ENCODE results near the gene CTNNA2.

CTNNA2 gene

DNA sequence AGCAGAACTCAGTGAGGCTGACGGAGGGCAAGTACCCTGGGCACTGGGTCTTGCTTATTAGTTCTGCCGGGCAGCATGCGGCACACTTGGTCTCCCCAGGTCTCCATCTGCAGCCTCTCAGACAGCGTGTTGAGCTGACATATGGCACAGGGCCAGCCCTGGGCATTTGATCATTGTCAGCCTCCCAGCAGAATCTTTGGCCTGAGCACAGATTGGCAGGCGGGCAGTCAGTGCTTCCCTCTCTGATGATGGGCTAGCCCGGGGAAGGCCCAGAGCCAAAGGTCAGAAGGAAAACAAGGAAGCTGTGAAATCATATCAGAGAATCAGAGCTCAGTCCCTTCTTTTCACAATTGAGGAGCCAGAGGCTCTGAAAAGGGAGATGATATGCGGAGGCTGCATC lies 941.8 kb downstream of the CTNNA2 start:
- DNase-seq, result no peak

DNA sequence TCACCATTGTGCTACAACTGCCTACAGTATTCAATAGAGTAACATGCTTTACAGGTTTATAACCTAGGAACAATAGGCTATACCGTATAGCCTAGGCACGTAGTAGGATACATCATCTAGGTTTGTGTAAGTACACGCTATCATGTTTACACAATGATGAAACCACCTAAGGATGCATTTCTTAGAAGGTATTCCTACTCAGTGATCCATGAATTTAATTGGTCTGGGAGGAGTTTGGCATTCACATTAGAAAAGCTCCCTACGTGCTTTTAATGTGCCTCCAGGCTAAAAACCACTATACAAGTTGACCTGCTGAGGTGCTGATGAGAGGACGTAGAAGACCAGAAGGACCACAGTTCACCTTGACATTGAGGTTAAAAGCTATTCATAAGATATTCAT lies 946.2 kb downstream of the CTNNA2 start:
- no peak for DNase-seq

DNA sequence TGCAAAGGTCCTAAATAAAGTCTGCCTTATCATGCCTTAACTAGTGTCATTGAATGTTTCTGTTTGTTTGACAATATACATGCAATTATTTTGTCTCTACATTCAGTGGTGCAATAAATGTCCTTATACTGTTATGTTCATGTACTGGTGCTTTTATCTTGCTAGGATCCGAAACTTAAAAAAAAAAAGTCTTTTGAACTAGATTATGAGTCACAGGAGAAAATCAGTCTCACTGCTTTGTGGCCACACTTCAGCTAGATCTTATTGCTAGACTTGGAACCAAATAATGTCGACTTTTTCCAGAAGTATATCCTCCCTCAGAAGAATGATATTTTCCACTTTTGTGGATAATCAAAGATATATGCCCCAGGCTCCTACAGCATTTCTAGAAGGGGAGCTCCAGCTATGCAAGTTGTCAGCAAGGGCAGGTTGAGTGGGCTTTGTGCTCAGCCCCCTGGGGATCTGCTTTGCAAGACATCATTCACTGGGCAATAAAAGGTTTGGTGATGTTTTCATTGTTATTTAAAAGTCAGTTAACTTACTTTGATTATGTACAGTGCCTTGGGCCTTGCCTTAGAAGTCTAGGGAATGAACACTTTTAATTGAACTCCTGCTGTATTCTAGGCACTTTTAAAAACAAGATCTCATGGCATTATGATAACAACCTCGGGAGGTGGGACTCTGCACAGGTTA lies 948.8 kb downstream of the CTNNA2 start:
- DNase-seq, result no peak

DNA sequence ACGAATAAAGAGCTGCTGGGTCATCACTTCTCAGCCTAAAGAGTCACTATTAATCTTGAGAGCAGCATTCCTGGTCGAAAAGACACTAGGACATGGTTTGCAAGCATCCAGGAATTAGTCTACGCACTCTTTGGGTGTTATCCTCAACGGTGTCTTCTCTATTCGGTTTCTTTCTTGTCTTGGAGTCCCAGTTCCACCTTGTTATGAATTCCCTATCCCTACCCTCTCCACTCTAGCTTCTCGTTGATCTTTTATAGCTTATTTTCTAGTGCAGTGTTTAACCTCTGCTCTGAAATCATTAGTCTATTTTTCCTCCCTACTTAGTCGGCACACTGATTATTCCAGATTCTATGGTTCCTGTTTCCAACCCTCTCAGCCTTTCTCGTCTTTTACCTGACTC lies 949.8 kb downstream of the CTNNA2 start:
- DNase-seq, result peak; percentile 31

DNA sequence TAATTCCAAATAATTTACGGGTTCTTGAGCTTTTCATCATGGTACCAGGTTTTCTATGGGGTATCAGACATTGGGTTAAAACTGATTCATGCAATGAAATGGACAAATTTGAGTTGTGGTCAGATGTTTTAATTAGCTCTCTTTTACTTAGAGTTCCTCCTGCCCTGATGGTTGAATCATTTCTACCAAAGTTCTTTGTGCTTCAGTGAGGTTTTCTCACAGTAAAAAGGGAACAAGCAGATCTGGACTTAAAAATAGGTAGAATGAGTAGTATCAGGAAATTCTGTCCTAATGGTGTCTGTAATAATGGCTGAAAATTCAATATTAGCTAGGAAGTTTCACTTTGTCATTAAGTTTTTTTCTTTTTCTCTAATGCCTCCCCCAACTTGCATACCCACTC lies 951.4 kb downstream of the CTNNA2 start:
- DNase-seq, result no peak

DNA sequence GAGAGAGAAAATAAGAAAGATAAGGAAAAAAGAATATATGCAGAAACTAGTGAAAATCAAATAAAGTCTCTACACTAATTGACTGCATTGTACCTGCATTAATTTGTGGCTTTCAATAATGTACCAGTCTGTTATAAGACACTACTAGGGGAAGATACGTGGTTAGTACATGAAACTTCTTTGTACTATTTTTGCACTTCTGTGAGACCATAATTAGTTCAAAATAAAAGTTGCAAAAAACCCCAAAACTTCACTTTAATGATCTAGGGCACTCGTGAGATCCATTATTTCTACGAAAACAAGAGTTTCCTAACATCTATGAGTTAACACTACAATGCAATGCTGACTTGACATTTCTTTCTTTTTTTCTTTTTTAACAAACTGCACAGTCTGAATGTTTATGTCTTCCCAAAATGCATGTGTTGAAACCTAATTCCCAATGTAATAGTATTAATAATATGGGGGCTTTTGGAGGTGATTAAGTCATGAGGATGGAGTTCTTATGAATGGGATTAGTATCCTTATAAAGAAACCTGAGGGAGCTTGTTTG lies 954.5 kb downstream of the CTNNA2 start:
- no peak for DNase-seq

DNA sequence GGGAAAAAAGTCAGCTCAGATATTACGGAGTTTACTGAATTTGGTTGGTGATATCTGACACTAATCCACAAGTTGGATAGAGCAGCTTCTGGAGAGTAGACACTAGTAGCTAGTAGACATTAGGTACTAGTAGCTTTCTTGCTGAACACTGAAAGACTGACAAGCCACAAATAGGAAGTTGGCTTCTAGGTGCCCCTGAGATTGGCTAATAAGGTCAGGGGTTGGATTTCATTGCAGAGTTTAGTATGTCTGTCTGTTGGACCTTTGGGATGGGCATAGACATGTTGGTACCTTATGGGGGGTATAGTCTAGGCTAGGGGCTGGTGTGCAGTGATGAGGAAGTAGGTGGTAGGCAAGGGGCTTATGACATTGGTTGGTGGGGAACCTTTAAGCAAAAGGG lies 956.6 kb downstream of the CTNNA2 start:
- no peak for DNase-seq

DNA sequence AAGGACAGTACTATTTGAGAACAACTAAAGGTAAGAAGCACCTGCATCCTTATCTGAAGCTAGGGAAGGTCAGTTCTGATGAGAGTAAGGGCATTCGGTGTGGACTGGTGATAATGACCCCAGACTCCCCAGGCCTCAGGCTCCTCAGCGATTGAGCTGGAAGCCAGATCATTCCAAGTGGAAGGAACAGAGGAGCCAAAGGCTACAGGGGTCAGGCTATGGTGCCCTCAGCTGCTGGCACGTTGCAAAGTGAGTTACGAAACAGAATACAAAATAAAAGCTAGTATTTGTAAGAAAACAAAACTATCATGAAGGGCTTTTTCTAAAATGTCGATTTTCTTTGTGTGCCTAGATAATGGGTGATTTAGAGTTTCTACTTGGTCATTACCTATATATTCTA lies 960.2 kb downstream of the CTNNA2 start:
- no peak for DNase-seq

DNA sequence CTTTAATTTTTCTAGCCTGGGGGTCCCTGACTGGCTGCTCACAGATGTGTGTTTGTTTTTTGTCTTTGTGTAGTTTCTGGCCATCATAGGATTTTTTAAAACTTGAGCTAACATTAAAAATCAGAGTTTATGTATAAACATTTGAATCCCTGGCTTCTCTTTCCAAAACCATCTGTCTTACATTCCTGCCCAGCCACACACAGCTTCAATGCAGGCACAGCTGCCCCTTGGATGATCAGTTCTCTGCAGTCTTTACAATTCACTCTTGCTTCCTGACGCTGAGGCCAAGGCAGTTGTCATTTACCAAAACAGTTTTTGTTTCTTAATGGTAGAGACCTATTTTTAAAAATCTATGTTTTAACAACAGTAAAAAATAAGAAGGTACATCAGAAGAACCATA lies 960.9 kb downstream of the CTNNA2 start:
- DNase-seq, result no peak

DNA sequence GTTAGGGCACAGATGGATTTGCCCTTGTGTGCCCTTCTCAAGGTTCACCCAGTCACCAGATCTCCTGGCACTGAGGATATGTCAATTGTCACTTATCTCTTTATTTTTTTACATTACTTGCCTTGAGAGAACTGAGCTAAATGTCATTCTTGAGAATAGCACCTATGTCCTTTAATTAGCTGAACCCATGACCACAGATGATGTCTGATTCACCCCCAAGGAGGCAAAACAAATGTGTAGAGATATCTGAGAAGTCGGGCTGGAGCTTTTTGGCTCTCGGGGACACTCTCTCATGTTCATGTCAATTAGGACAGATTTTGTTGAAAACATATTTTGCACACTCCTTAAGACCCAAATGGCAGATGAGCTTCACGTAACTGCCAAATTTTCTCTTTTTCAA lies 963.1 kb downstream of the CTNNA2 start:
- no peak for DNase-seq

DNA sequence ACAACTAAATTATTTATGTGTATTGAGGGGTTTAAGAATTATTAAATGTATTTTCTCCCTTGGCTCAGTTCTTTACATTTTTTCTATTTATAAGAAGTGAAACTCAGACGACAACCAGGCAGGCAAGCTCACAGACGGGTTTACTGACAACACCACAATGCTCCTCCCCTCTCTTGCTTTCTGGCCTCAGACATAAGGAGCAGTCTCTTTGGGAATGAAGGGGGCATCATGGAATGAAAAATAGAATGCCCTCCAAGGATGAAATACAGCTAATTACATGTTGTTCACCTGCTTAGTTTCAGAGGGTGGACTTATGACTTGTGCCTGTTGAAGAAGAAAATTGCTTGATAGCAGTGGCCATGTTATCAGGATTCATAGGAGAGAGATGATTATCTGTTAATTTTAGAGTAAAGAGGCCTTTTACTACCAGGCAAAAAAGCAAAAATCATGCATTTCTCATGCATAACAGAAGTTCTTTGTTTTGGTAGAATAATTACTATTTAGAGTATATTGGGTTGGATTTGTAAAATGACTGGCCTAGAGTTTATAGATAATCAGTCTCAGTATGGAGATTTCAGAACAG lies 963.8 kb downstream of the CTNNA2 start:
- peak; percentile 82 for DNase-seq

DNA sequence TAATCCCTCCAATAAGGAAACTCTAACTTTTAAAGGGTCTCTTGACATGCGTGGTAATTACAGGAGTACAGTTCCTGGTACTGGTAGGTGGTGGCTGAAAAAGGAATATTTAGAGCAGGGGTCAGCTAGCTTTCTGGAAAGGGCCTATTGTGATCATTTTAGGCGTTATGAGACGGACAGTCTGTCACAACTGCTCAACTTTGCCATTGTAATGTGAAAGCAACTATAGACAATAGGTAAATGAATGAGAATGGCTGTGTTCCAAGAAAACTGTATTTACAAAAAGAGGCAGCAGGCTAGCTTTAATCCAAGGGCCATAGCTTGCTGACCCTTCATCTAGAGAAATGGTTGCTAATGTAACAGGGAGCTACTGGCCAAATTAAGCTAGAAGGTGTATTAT lies 969.4 kb downstream of the CTNNA2 start:
- DNase-seq, result peak; percentile 13

DNA sequence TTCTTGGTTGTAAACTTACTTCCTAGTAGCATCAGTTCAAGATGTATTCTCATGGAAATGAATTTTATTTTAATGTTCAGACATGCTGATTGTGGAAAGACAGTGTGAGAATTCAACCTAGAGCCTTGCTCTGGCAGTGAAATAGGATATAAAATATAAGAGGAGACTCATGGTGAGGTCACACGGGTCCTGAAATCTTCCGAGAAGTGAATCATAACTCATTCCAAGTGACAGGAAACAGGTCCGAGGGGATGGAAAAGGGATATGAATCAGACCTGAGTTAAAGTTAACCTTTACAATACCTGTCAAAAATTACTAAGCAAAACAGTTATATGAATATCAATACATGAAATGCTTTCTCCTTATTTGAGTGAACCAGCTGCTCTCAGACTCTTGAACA lies 976.9 kb downstream of the CTNNA2 start:
- peak; percentile 6 for DNase-seq

DNA sequence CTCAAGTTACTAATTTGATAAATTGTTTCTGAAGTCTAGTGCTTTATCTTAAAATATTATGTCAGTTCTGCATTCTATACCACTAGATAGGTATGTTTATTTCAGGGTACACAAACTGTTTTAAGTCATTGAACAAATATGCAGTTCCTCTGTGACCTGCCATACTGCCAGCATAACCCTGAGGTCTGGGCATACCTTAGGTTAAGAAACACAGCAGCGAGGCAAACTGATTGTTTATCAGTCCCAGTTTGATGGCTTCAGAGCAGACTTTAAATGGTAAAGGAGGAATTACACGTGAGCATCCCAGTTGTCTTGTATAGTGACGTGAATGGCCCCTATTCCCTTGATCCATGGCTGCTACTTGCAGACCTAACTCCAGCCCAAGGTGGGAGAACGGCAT lies 978.1 kb downstream of the CTNNA2 start:
- no peak for DNase-seq

DNA sequence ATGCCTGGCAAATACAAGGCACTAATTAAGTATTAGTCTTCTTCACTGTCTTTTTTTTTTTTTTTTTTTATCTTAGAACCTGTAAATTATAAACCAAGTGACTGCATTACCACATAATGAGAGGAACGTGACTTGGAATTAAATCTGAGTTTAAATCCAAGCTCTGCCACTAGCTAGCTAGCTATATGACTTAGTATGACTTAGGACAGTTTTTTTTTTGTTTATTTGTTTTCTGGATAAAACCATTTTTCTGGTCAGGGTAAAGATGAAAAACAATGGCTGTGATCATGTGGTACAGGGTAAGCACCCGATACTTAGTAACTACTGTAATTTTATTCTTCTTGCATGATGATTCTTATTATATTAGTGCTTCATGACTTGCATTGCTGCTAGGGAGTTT lies 983.5 kb downstream of the CTNNA2 start:
- no peak for DNase-seq

DNA sequence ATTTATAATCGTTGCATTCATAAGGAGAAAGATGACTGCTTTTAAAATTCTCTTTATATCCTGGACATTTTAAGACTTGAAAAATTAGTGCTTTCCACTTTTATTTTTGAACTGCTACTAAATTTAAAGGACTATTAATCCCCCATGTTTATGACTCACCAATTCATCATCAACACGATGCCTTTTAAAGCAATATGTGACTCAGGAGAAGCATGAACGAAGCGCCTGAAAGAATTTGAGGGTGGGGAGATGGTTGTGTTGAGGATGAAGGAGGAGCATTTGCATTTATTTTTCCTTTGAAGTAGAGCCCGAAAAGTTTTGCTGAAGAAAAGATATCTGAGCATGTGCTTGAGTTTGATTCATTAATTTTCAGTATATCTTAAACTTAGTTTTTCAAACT lies 983.9 kb downstream of the CTNNA2 start:
- no peak for DNase-seq

DNA sequence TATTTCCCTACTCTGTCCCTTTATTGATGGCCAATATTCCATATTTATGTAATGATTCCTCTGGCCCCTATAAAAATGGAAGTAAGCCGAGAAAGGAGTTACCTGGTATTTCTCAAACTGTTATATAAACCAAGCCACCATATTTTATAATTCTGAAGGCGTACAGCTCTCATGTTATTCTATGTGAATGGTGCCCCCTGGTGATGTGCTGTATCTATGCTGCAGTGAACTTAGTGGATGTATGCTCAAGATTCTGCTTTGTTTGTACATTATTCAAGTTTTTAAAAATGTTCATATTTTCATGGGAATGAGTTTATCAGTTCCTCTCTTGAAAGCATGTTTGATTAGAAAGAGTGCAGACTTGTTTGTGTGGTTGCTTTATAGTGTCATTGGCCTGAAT lies 986.2 kb downstream of the CTNNA2 start:
- peak; percentile 26 for DNase-seq

DNA sequence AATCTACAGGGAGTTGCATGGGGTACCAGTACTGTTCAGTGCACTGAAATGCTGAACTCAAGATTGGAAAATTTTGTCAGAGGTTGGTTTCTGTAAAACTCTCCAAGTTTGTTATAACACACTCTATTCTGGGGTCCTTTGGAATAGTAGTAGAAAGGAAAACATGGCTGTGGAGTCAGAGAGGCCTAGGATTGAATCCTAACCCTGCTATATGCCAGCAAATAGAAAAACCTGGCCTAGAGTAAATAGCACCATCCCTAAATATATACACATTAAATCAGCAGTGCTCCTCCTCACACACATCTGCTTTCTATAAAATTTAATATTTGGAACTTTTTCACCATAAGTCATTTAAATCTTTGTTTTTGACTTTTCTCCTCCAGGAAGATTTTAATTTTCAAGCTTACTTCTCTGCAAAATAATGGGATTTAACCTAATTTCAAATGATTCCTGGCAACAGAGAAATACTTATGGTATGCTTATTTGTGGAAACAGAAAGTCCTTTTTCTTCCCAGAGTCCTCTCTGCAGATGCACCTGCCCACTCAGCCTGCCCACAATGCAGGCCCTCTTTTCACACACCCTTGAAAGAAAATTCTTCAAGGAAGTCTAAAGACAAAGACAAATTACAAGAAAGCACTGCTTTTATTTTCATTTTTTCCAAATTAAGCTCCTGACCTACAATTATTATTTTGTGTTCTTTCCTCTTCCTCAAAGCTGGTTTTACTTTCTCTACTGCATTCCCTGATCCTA lies 989.2 kb downstream of the CTNNA2 start:
- no peak for DNase-seq

DNA sequence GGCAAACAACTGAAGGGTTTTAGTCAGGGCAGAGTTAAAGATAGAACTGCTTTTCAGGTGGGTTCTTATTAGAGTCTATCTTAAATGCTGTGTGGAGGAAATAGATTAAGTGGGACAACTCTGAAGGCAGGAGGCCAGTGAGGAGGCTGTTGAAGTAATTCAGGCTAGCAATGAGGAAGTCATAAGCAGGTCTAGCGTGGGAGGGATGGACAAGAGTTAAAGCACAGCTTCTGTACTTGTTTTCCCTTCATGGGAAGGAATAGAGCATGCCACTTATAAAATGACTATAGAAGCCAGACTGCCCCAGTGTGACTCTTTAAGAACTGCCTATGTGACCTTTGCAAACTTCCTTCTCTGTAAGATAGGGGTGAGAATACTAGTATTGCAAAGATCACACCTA lies 993.7 kb downstream of the CTNNA2 start:
- no peak for DNase-seq

DNA sequence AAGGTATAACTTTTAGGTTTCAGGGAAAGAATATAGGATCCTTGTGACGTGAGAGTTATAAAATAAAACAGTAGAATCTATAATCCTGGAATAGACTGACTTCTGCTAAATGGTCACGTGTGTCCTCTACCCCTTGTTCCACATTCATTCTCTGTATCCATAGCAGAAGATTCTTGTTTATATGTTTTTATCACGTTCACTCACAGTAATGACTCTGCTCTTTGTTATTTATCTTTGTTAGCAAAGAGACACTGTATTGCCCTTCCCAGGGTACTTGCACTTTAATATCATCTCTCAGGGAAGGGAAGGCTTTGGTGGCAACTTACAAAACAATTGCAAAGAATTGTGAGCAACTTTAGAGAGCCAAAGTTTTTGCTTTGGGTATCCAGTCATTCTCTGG lies 997.9 kb downstream of the CTNNA2 start:
- no peak for DNase-seq

DNA sequence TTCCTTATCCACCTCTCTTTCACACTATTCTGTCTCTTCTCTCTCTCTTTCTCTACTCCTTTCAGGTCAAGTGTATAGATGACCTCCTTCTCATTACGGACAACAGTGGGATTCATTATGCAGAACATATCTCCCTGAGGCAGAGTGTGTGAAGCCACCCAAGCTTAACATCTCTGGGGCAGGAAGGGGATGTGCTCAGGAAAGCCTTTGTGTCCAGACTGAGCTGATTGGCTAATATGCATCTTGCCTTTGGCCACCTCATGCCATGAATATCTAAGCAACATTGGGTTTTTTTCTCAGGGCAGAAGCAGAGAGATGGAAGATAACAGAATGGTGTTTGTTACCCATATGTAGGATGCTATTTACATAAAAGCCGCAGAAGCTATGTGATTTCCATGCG lies 1003.1 kb downstream of the CTNNA2 start:
- no peak for DNase-seq

DNA sequence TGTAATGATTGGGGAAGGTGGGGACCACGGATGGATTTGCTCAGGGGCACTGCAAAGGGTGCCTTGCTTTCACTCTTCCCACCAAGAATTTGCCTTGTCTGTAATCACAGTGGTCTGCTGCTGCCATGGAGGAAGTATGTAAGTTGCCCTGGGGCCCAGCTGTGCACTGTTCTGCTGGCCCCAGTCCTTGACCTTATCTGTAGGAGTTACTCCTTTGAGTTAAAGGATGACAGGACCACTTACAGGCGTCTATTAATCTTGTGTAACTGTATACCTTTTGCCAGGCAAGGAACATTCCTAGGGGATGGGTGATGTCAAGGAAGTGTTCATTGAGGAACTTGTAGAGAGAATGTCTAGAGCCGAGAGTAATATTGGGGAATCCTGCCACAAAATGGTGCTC lies 1004.5 kb downstream of the CTNNA2 start:
- DNase-seq, result no peak

DNA sequence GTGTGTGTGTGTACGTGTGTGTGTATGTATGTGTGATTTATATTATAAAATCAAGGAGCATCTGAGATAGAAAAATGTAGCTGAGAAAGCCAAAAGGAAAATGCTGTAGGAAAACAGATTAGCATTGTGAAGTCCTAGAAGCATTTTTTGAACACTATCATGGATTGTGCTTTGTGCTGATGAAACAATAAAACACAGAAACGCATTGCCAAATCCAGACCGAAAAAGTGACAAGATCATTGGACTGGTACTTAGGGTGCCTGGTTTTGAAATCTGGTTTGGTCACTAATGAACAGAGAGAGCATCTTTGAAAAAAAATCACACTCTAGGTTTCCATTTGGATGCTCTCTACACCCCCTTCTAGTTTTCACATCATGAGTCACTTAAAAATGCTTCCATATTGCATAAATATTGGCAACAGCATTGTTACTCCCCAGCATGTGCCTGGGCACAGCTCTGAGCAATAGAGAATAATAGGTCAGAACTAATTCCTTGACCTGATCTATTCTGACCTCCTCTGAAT lies 1006.3 kb downstream of the CTNNA2 start:
- DNase-seq, result no peak

DNA sequence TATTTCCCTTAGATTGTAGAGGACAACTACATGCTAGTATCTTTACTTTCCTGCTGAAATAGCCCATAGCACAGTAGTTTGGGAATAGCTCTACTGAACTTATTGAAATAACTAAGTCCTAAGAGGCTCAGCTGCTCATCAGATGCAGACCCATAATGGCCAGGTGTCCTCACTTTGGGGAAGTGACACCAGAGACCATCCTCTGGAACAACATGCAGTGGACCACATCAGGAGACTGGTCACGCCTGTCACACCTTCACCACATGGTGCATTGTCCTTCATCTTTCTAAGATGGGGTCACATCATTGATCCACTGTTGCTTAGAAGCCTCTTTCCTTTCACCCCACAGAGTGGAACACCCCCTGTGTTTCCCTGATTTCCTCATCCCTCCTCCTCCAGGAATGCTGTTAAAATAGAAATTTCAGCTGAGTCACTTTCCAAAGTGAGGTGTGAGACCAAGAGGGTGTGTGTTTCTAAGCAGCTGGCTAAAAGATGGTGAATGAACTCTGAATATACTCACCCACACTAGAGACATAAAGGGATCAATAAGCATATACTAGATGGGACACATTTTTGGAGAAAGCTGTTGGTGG lies 1006.9 kb downstream of the CTNNA2 start:
- DNase-seq, result no peak
